Activated CD4-positive, alpha-beta T cell treated with anti-CD3 and anti-CD28 coated beads for 36 hours (primary cell): ENCODE results near the gene AGAP3. TPM values are rescaled to one million over a fixed set of nuclear protein-coding genes. Genes with fewer than 3 reads are reported as not detected.
A peak's percentile ranks its signal among the peaks of the same experiment; 100 is the strongest.

ENCODE experiments used
- ATAC-seq: fragments of 200-7000 bp; cut with Tn5 transposase; one replicate; pipeline ENCODE4 v1.10.0; 2021; ENCODE audit warnings: mild to moderate bottlenecking, moderate library complexity
- CTCF ChIA-PET: fragments of 350-600 bp; sonication (Branson Sonifier 250); formaldehyde crosslinking; loops from one replicate; lab custom pipeline; 2021; ENCODE audit warnings: antibody characterized with exemption; lab: Charles Lee
- POLR2A ChIA-PET: fragments of 350-600 bp; sonication (Branson Sonifier 250); formaldehyde crosslinking; loops from one replicate; lab custom pipeline; 2021; ENCODE audit warnings: antibody characterized with exemption, inconsistent platforms; lab: Charles Lee
- DNase-seq: peaks from one replicate; pipeline ENCODE4 v3.0.0-alpha.2; 2020
- H3K27ac Mint-ChIP-seq: one replicate; pipeline ENCODE4 v1.8.0; 2021; ENCODE audit warnings: mixed read lengths
- H3K27me3 Mint-ChIP-seq: one replicate; pipeline ENCODE4 v1.8.0; 2021; ENCODE audit warnings: mixed read lengths
- H3K36me3 Mint-ChIP-seq: one replicate; pipeline ENCODE4 v1.8.0; 2021; ENCODE audit warnings: low read depth, mixed read lengths
- H3K4me1 Mint-ChIP-seq: one replicate; pipeline ENCODE4 v1.8.0; 2021; ENCODE audit warnings: mixed read lengths
- H3K4me3 Mint-ChIP-seq: one replicate; pipeline ENCODE4 v1.8.0; 2021; ENCODE audit warnings: mild to moderate bottlenecking, moderate library complexity, mixed read lengths
- H3K9me3 Mint-ChIP-seq: one replicate; pipeline ENCODE4 v1.8.0; 2021; ENCODE audit warnings: low read depth, mixed read lengths
- intact Hi-C, 2 experiments: fragments of 100-400 bp; cut with DNase I in 1 of 2; cut with micrococcal nuclease in 1 of 2; formaldehyde crosslinking; loops; one replicate each; pipeline versions ENCODE4 v1.14.2 to v1.15.1; 2022 to 2024; cut with DNase I, micrococcal nuclease
- total RNA-seq, 2 experiments: library from RNA; stranded (reverse); gene quantifications; one replicate each; pipeline ENCODE4 v1.2.3, GENCODE V29; 2021

Gene AGAP3
- total RNA-seq, 2 experiments from 2014 or later: 29.4 to 33.2 TPM

GRCh38 chr7:151174246-151175046 lies 88.2 kb downstream of the AGAP3 start:
- ChIA-PET POLR2A (no interaction called here), CTCF (interaction anchor here (0.6 to 2.1 kb wide), 4 partner anchors 9 to 54 kb away, joined by 3 to 6 read pairs (median 4); no protein-coding TSS in a partner anchor)
- ATAC-seq (peak; percentile 38), DNase-seq (peak; percentile 57)
- Mint-ChIP-seq H3K4me3 (no peak overlapping the region), H3K9me3 (no peaks in the 10 kb centered on the region), H3K27me3 (peaks cover 37% of the 10 kb centered on the region), H3K36me3 (no peaks in the 10 kb centered on the region), H3K4me1 (peaks cover 3% of the 10 kb centered on the region), H3K27ac (no peak overlapping the region)
- intact Hi-C loops: loop anchor here (5.0 kb wide), 2 partner anchors 128 to 178 kb away; no protein-coding TSS in a partner anchor

- peaks cover 32% of the 10 kb centered on the region for H3K27me3 Mint-ChIP-seq
- ATAC-seq: no peak
- peaks cover 3% of the 10 kb centered on the region for H3K4me1 Mint-ChIP-seq
- H3K4me3 Mint-ChIP-seq: no peak overlapping the region
- H3K9me3 Mint-ChIP-seq: no peaks in the 10 kb centered on the region
- POLR2A ChIA-PET: no interaction called here
- H3K27ac Mint-ChIP-seq: no peak overlapping the region
- DNase-seq: no peak
- CTCF ChIA-PET: interaction anchor here (0.6 to 2.1 kb wide), 4 partner anchors 9 to 55 kb away, joined by 3 to 6 read pairs (median 4); no protein-coding TSS in a partner anchor
- no peaks in the 10 kb centered on the region for H3K36me3 Mint-ChIP-seq
- intact Hi-C loops: no loop called here
Measured at GRCh38 chr7:151175047-151175792, 88.9 kb downstream of the AGAP3 start.

GRCh38 chr7:151175793-151176311 lies 89.6 kb downstream of the AGAP3 start:
- no peak overlapping the region for H3K4me3 Mint-ChIP-seq
- H3K4me1 Mint-ChIP-seq: peaks cover 3% of the 10 kb centered on the region
- DNase-seq (no peak), ATAC-seq (no peak)
- CTCF ChIA-PET: interaction anchor here (0.6 to 2.1 kb wide), 2 partner anchors 10 to 13 kb away, joined by 3 to 6 read pairs; no protein-coding TSS in a partner anchor
- intact Hi-C loops: no loop called here
- no peak overlapping the region for H3K27ac Mint-ChIP-seq
- H3K36me3 Mint-ChIP-seq: no peaks in the 10 kb centered on the region
- POLR2A ChIA-PET: no interaction called here
- peaks cover 34% of the 10 kb centered on the region for H3K27me3 Mint-ChIP-seq
- H3K9me3 Mint-ChIP-seq: no peaks in the 10 kb centered on the region

- H3K4me1 Mint-ChIP-seq: peaks cover 3% of the 10 kb centered on the region
- H3K36me3 Mint-ChIP-seq: no peaks in the 10 kb centered on the region
- ChIA-PET CTCF (interaction anchor here (0.6 to 2.1 kb wide), 4 partner anchors 8 to 65 kb away, joined by 3 to 6 read pairs (median 4); partner anchors contain the start of gene GBX1), POLR2A (no interaction called here)
- no peak for ATAC-seq
- no peak overlapping the region for H3K4me3 Mint-ChIP-seq
- no peak overlapping the region for H3K27ac Mint-ChIP-seq
- peaks cover 28% of the 10 kb centered on the region for H3K27me3 Mint-ChIP-seq
- no peaks in the 10 kb centered on the region for H3K9me3 Mint-ChIP-seq
- no peak for DNase-seq
- intact Hi-C loops: no loop called here
Measured at GRCh38 chr7:151176401-151176800, 90.1 kb downstream of the AGAP3 start.

- DNase-seq (no peak), ATAC-seq (no peak)
- ChIA-PET CTCF (interaction anchor here (1.3 to 1.5 kb wide), 2 partner anchors 9 to 66 kb away, joined by 3 to 5 read pairs; partner anchors contain the start of gene GBX1), POLR2A (no interaction called here)
- H3K4me1 Mint-ChIP-seq: peaks cover 3% of the 10 kb centered on the region
- H3K27me3 Mint-ChIP-seq: peaks cover 25% of the 10 kb centered on the region
- intact Hi-C loops: no loop called here
- H3K36me3 Mint-ChIP-seq: no peaks in the 10 kb centered on the region
- H3K9me3 Mint-ChIP-seq: no peaks in the 10 kb centered on the region
- no peak overlapping the region for H3K27ac Mint-ChIP-seq
- H3K4me3 Mint-ChIP-seq: no peak overlapping the region
Measured at GRCh38 chr7:151177310-151177709, 91.0 kb downstream of the AGAP3 start.

- intact Hi-C loops: no loop called here
- POLR2A ChIA-PET: no interaction called here
Measured at GRCh38 chr7:151178236-151178635, 92.0 kb downstream of the AGAP3 start.

GRCh38 chr7:151178831-151179230 lies 92.6 kb downstream of the AGAP3 start:
- no peak overlapping the region for H3K4me3 Mint-ChIP-seq

More at GRCh38 chr7:151178236-151178635, 92.0 kb downstream of the AGAP3 start:
- no peaks in the 10 kb centered on the region for H3K4me1 Mint-ChIP-seq
- no peaks in the 10 kb centered on the region for H3K36me3 Mint-ChIP-seq
- no peak overlapping the region for H3K27ac Mint-ChIP-seq
- H3K9me3 Mint-ChIP-seq: no peaks in the 10 kb centered on the region
- no peak for DNase-seq
- ATAC-seq: no peak
- CTCF ChIA-PET: interaction anchor here (0.5 to 1.4 kb wide), 3 partner anchors 11 to 804 kb away, joined by 3 to 5 read pairs (median 3); partner anchors contain the start of gene GBX1
- peaks cover 17% of the 10 kb centered on the region for H3K27me3 Mint-ChIP-seq
- H3K4me3 Mint-ChIP-seq: no peak overlapping the region

GRCh38 chr7:151179287-151179860 lies 93.1 kb downstream of the AGAP3 start:
- no peaks in the 10 kb centered on the region for H3K9me3 Mint-ChIP-seq
- ChIA-PET POLR2A (no interaction called here), CTCF (interaction anchor here (0.6 to 1.4 kb wide), 5 partner anchors 10 to 71 kb away, joined by 3 to 5 read pairs (median 4); partner anchors contain the start of gene GBX1)
- intact Hi-C loops: no loop called here
- no peaks in the 10 kb centered on the region for H3K4me1 Mint-ChIP-seq
- no peak for DNase-seq
- H3K36me3 Mint-ChIP-seq: no peaks in the 10 kb centered on the region
- ATAC-seq: no peak
- no peak overlapping the region for H3K4me3 Mint-ChIP-seq
- H3K27me3 Mint-ChIP-seq: peaks cover 10% of the 10 kb centered on the region
- no peak overlapping the region for H3K27ac Mint-ChIP-seq

More at GRCh38 chr7:151178831-151179230, 92.6 kb downstream of the AGAP3 start:
- CTCF ChIA-PET: interaction anchor here (0.5 to 1.4 kb wide), 6 partner anchors 10 to 804 kb away, joined by 3 to 5 read pairs (median 4); partner anchors contain the start of gene GBX1
- POLR2A ChIA-PET: no interaction called here
- H3K27ac Mint-ChIP-seq: no peak overlapping the region
- intact Hi-C loops: no loop called here
- no peaks in the 10 kb centered on the region for H3K9me3 Mint-ChIP-seq
- H3K36me3 Mint-ChIP-seq: no peaks in the 10 kb centered on the region
- no peaks in the 10 kb centered on the region for H3K4me1 Mint-ChIP-seq
- ATAC-seq: no peak
- peaks cover 11% of the 10 kb centered on the region for H3K27me3 Mint-ChIP-seq
- no peak for DNase-seq

GRCh38 chr7:151179946-151180345 lies 93.7 kb downstream of the AGAP3 start:
- DNase-seq (no peak), ATAC-seq (no peak)
- no peak overlapping the region for H3K27ac Mint-ChIP-seq
- intact Hi-C loops: no loop called here
- no peaks in the 10 kb centered on the region for H3K4me1 Mint-ChIP-seq
- ChIA-PET POLR2A (no interaction called here), CTCF (interaction anchor here (1.3 to 1.4 kb wide), 2 partner anchors 11 to 13 kb away, joined by 4 to 5 read pairs; partner anchors contain the start of gene GBX1)
- H3K9me3 Mint-ChIP-seq: no peaks in the 10 kb centered on the region
- no peaks in the 10 kb centered on the region for H3K36me3 Mint-ChIP-seq
- H3K4me3 Mint-ChIP-seq: no peak overlapping the region
- peaks cover 8% of the 10 kb centered on the region for H3K27me3 Mint-ChIP-seq

- no peaks in the 10 kb centered on the region for H3K36me3 Mint-ChIP-seq
- ChIA-PET CTCF (no interaction called here), POLR2A (no interaction called here)
- H3K9me3 Mint-ChIP-seq: no peaks in the 10 kb centered on the region
- ATAC-seq (no peak), DNase-seq (no peak)
- no peak overlapping the region for H3K4me3 Mint-ChIP-seq
- intact Hi-C loops: no loop called here
- no peak overlapping the region for H3K27ac Mint-ChIP-seq
- no peaks in the 10 kb centered on the region for H3K4me1 Mint-ChIP-seq
- peaks cover 5% of the 10 kb centered on the region for H3K27me3 Mint-ChIP-seq
Measured at GRCh38 chr7:151181011-151181431, 94.7 kb downstream of the AGAP3 start.
